Activated T-cell treated with anti-CD3 and anti-CD28 coated beads for 24 hours (primary cell): Measurements from ENCODE around the gene RIN3.

Experiments
- DNase-seq: peaks from one replicate; pipeline ENCODE4 v3.0.0-alpha.2; 2020; ENCODE audit warnings: low read depth

RIN3 gene

GRCh38 chr14:92692822-92693226 lies 179.2 kb downstream of the RIN3 start:
- no peak for DNase-seq

- no peak for DNase-seq
Measured at GRCh38 chr14:92693998-92694795, 180.6 kb downstream of the RIN3 start.

- DNase-seq: no peak
Measured at GRCh38 chr14:92694807-92695206, 181.2 kb downstream of the RIN3 start.

- DNase-seq: no peak
Measured at GRCh38 chr14:92695562-92695961, 182.0 kb downstream of the RIN3 start.

- no peak for DNase-seq
Measured at GRCh38 chr14:92696366-92696765, 182.8 kb downstream of the RIN3 start.

GRCh38 chr14:92698393-92698792 lies 184.8 kb downstream of the RIN3 start:
- no peak for DNase-seq

- DNase-seq: no peak
Measured at GRCh38 chr14:92701826-92702225, 188.2 kb downstream of the RIN3 start.

- DNase-seq: no peak
Measured at GRCh38 chr14:92702441-92702918, 188.9 kb downstream of the RIN3 start.

GRCh38 chr14:92703516-92703915 lies 189.9 kb downstream of the RIN3 start:
- no peak for DNase-seq

GRCh38 chr14:92704036-92704804 lies 190.6 kb downstream of the RIN3 start:
- no peak for DNase-seq

GRCh38 chr14:92704821-92705220 lies 191.2 kb downstream of the RIN3 start:
- DNase-seq: no peak

GRCh38 chr14:92706386-92706785 lies 192.8 kb downstream of the RIN3 start:
- DNase-seq: no peak

GRCh38 chr14:92709340-92710000 lies 195.9 kb downstream of the RIN3 start:
- DNase-seq: no peak

- no peak for DNase-seq
Measured at GRCh38 chr14:92710001-92710341, 196.4 kb downstream of the RIN3 start.

GRCh38 chr14:92711976-92712653 lies 198.5 kb downstream of the RIN3 start:
- DNase-seq: no peak

GRCh38 chr14:92712654-92713051 lies 199.1 kb downstream of the RIN3 start:
- DNase-seq: no peak

GRCh38 chr14:92714739-92715307 lies 201.2 kb downstream of the RIN3 start:
- DNase-seq: peak; percentile 70

GRCh38 chr14:92716131-92716530 lies 202.6 kb downstream of the RIN3 start:
- DNase-seq: no peak

- peak; percentile 9 for DNase-seq
Measured at GRCh38 chr14:92717571-92718042, 204.0 kb downstream of the RIN3 start.

- no peak for DNase-seq
Measured at GRCh38 chr14:92718664-92719063, 205.1 kb downstream of the RIN3 start.

- no peak for DNase-seq
Measured at GRCh38 chr14:92719421-92719820, 205.8 kb downstream of the RIN3 start.

GRCh38 chr14:92719890-92720323 lies 206.3 kb downstream of the RIN3 start:
- no peak for DNase-seq
